Measurements from ENCODE around the gene GRIA3. TPM values are rescaled to one million over a fixed set of nuclear protein-coding genes. Genes with fewer than 3 reads are reported as not detected.

GRIA3 gene
- total RNA-seq, 8 experiments from 2014 or later, result 0.28 to 11.3 (median 6.8) TPM; not detected in 1

GRCh38 chrX:123202523-123202922 is 18.4 kb downstream of the GRIA3 start:
- no peak for ATAC-seq (replicated peaks in 6 of 8)
- no peak overlapping the region for H3K4me3 ChIP-seq
- in situ Hi-C loops (cut with MboI; ENCODE audit: low pct_unique_long_range_greater_than_20kb in 2 of 9, low sequenced_read_pairs in 9 of 9, unreplicated experiment in 9 of 9), result no loop called here
- WGBS, 10 experiments, result 35 to 100% (median 100%) methylated on average over 1 to 3 of the region's 4 CpGs; no CpG with 5 or more reads in 7 of the 10 experiments
- H3K4me1 ChIP-seq (replicated peaks in 1 of 2), result peaks cover 0 to 13% of the 10 kb centered on the region in 2 donors
- no peak overlapping the region for H3K27ac ChIP-seq

GRCh38 chrX:123203772-123204171 is 19.7 kb downstream of the GRIA3 start:
- WGBS, 10 experiments, result 40 to 100% (median 55%) methylated on average over 1 to 2 of the region's 3 CpGs; no CpG with 5 or more reads in 6 of the 10 experiments

GRCh38 chrX:123206176-123206575 is 22.1 kb downstream of the GRIA3 start:
- WGBS, 10 experiments, result 8 to 51% (median 40%) methylated on average over 1 to 9 of the region's 9 CpGs; no CpG with 5 or more reads in 5 of the 10 experiments
- in situ Hi-C loops (cut with MboI; ENCODE audit: low pct_unique_long_range_greater_than_20kb in 2 of 9, low sequenced_read_pairs in 9 of 9, unreplicated experiment in 9 of 9), result no loop called here
- Histone ChIP-seq H3K4me3 (peak overlapping the region in 1 of 5 donors; percentile 15), H3K27ac (no peak overlapping the region), H3K4me1 (replicated peaks in 1 of 2) (peaks cover 0 to 13% of the 10 kb centered on the region in 2 donors)
- peak in 5 of 8 experiments; percentile 87 to 99 (median 94) for ATAC-seq (replicated peaks in 6 of 8)

More at GRCh38 chrX:123203772-123204171, 19.7 kb downstream of the GRIA3 start:
- H3K4me1 ChIP-seq (replicated peaks in 1 of 2), result peaks cover 0 to 13% of the 10 kb centered on the region in 2 donors
- H3K4me3 ChIP-seq, result no peak overlapping the region
- H3K27ac ChIP-seq, result no peak overlapping the region
- in situ Hi-C loops (cut with MboI; ENCODE audit: low pct_unique_long_range_greater_than_20kb in 2 of 9, low sequenced_read_pairs in 9 of 9, unreplicated experiment in 9 of 9), result no loop called here
- ATAC-seq (replicated peaks in 6 of 8), result no peak

- no peak for ATAC-seq (replicated peaks in 6 of 8)
- Histone ChIP-seq H3K27ac (no peak overlapping the region), H3K4me1 (replicated peaks in 1 of 2) (peaks cover 0 to 13% of the 10 kb centered on the region in 2 donors), H3K4me3 (no peak overlapping the region)
- in situ Hi-C loops (cut with MboI; ENCODE audit: low pct_unique_long_range_greater_than_20kb in 2 of 9, low sequenced_read_pairs in 9 of 9, unreplicated experiment in 9 of 9), result no loop called here
These were observed 26.2 kb downstream of the GRIA3 start for GRCh38 chrX:123210252-123210651.

GRCh38 chrX:123215397-123216089 is 31.5 kb downstream of the GRIA3 start:
- Histone ChIP-seq H3K4me3 (no peak overlapping the region), H3K27ac (no peak overlapping the region), H3K4me1 (replicated peaks in 1 of 2) (no peaks in the 10 kb centered on the region)
- ATAC-seq (replicated peaks in 6 of 8), result no peak
- in situ Hi-C loops (cut with MboI; ENCODE audit: low pct_unique_long_range_greater_than_20kb in 2 of 9, low sequenced_read_pairs in 9 of 9, unreplicated experiment in 9 of 9), result no loop called here
- 30 to 100% (median 79%) methylated on average over 1 to 7 of the region's 7 CpGs; no CpG with 5 or more reads in 4 of the 10 experiments for WGBS, 10 experiments

- in situ Hi-C loops (cut with MboI; ENCODE audit: low pct_unique_long_range_greater_than_20kb in 2 of 9, low sequenced_read_pairs in 9 of 9, unreplicated experiment in 9 of 9), result no loop called here
- ATAC-seq (replicated peaks in 6 of 8), result peak in 1 of 8 experiments; percentile 59
- Histone ChIP-seq H3K4me1 (replicated peaks in 1 of 2) (no peaks in the 10 kb centered on the region), H3K27ac (no peak overlapping the region), H3K4me3 (no peak overlapping the region)
- WGBS, 10 experiments, result 13 to 57% methylated on average over 1 to 2 of the region's 2 CpGs; no CpG with 5 or more reads in 8 of the 10 experiments
These were observed 33.0 kb downstream of the GRIA3 start for GRCh38 chrX:123217077-123217476.

GRCh38 chrX:123217728-123218127 is 33.6 kb downstream of the GRIA3 start:
- in situ Hi-C loops (cut with MboI; ENCODE audit: low pct_unique_long_range_greater_than_20kb in 2 of 9, low sequenced_read_pairs in 9 of 9, unreplicated experiment in 9 of 9), result no loop called here
- Histone ChIP-seq H3K27ac (no peak overlapping the region), H3K4me3 (no peak overlapping the region), H3K4me1 (replicated peaks in 1 of 2) (no peaks in the 10 kb centered on the region)
- no peak for ATAC-seq (replicated peaks in 6 of 8)
- WGBS, 10 experiments, result 14 to 100% (median 80%) methylated on average over 1 to 2 of the region's 2 CpGs; no CpG with 5 or more reads in 5 of the 10 experiments

GRCh38 chrX:123219916-123220315 is 35.8 kb downstream of the GRIA3 start:
- WGBS, 10 experiments, result 0% methylated on average over 1 to 2 of the region's 3 CpGs; no CpG with 5 or more reads in 8 of the 10 experiments
- no peak overlapping the region for H3K4me3 ChIP-seq
- in situ Hi-C loops (cut with MboI; ENCODE audit: low pct_unique_long_range_greater_than_20kb in 2 of 9, low sequenced_read_pairs in 9 of 9, unreplicated experiment in 9 of 9), result no loop called here
- no peaks in the 10 kb centered on the region for H3K4me1 ChIP-seq (replicated peaks in 1 of 2)
- no peak overlapping the region for H3K27ac ChIP-seq
- peak in 5 of 8 experiments; percentile 64 to 83 (median 73) for ATAC-seq (replicated peaks in 6 of 8)

GRCh38 chrX:123222920-123223319 is 38.8 kb downstream of the GRIA3 start:
- WGBS, 10 experiments, result 0 to 80% (median 48%) methylated on average over 2 to 5 of the region's 5 CpGs; no CpG with 5 or more reads in 7 of the 10 experiments
- Histone ChIP-seq H3K4me3 (no peak overlapping the region), H3K27ac (no peak overlapping the region), H3K4me1 (replicated peaks in 1 of 2) (no peaks in the 10 kb centered on the region)
- in situ Hi-C loops (cut with MboI; ENCODE audit: low pct_unique_long_range_greater_than_20kb in 2 of 9, low sequenced_read_pairs in 9 of 9, unreplicated experiment in 9 of 9), result no loop called here
- no peak for ATAC-seq (replicated peaks in 6 of 8)

GRCh38 chrX:123223409-123223808 is 39.3 kb downstream of the GRIA3 start:
- no peak overlapping the region for H3K27ac ChIP-seq
- ATAC-seq (replicated peaks in 6 of 8), result no peak
- 40 to 71% methylated on average over 1 of the region's 1 CpG; no CpG with 5 or more reads in 8 of the 10 experiments for WGBS, 10 experiments
- H3K4me3 ChIP-seq, result no peak overlapping the region
- in situ Hi-C loops (cut with MboI; ENCODE audit: low pct_unique_long_range_greater_than_20kb in 2 of 9, low sequenced_read_pairs in 9 of 9, unreplicated experiment in 9 of 9), result no loop called here
- H3K4me1 ChIP-seq (replicated peaks in 1 of 2), result no peaks in the 10 kb centered on the region

GRCh38 chrX:123223859-123224258 is 39.8 kb downstream of the GRIA3 start:
- Histone ChIP-seq H3K4me1 (replicated peaks in 1 of 2) (no peaks in the 10 kb centered on the region), H3K4me3 (no peak overlapping the region), H3K27ac (no peak overlapping the region)
- in situ Hi-C loops (cut with MboI; ENCODE audit: low pct_unique_long_range_greater_than_20kb in 2 of 9, low sequenced_read_pairs in 9 of 9, unreplicated experiment in 9 of 9), result no loop called here
- no peak for ATAC-seq (replicated peaks in 6 of 8)

- no peak for ATAC-seq (replicated peaks in 6 of 8)
- WGBS, 10 experiments, result 0 to 88% (median 9%) methylated on average over 1 to 2 of the region's 2 CpGs; no CpG with 5 or more reads in 5 of the 10 experiments
- H3K27ac ChIP-seq, result no peak overlapping the region
- H3K4me1 ChIP-seq (replicated peaks in 1 of 2), result no peaks in the 10 kb centered on the region
- in situ Hi-C loops (cut with MboI; ENCODE audit: low pct_unique_long_range_greater_than_20kb in 2 of 9, low sequenced_read_pairs in 9 of 9, unreplicated experiment in 9 of 9), result no loop called here
- no peak overlapping the region for H3K4me3 ChIP-seq
These were observed 46.7 kb downstream of the GRIA3 start for GRCh38 chrX:123230798-123231197.

GRCh38 chrX:123236859-123237258 is 52.8 kb downstream of the GRIA3 start:
- H3K4me1 ChIP-seq (replicated peaks in 1 of 2), result no peaks in the 10 kb centered on the region
- ATAC-seq (replicated peaks in 6 of 8), result no peak
- no peak overlapping the region for H3K27ac ChIP-seq
- in situ Hi-C loops (cut with MboI; ENCODE audit: low pct_unique_long_range_greater_than_20kb in 2 of 9, low sequenced_read_pairs in 9 of 9, unreplicated experiment in 9 of 9), result no loop called here
- no peak overlapping the region for H3K4me3 ChIP-seq

GRCh38 chrX:123237271-123237670 is 53.2 kb downstream of the GRIA3 start:
- H3K4me1 ChIP-seq (replicated peaks in 1 of 2), result no peaks in the 10 kb centered on the region
- in situ Hi-C loops (cut with MboI; ENCODE audit: low pct_unique_long_range_greater_than_20kb in 2 of 9, low sequenced_read_pairs in 9 of 9, unreplicated experiment in 9 of 9), result no loop called here
- no peak for ATAC-seq (replicated peaks in 6 of 8)
- H3K27ac ChIP-seq, result no peak overlapping the region
- H3K4me3 ChIP-seq, result no peak overlapping the region
- 61 to 100% (median 100%) methylated on average over 1 to 3 of the region's 3 CpGs; no CpG with 5 or more reads in 7 of the 10 experiments for WGBS, 10 experiments
